ENCODE results near the gene CARMIL3. TPM values are rescaled to one million over a fixed set of nuclear protein-coding genes. Genes with fewer than 3 reads are reported as not detected.

Gene CARMIL3
- total RNA-seq, 3 donors from 2014 or later: 0.16 to 0.98 (median 0.73) TPM

- H3K36me3 ChIP-seq: no peaks in the 10 kb centered on the region
- intact Hi-C loops (cut with DNase I; ENCODE audit: low total_unique reads): no loop called here
- peak overlapping the region; percentile 74 to 89 for H3K27ac ChIP-seq
- H3K9me3 ChIP-seq: no peaks in the 10 kb centered on the region
- peak overlapping the region; percentile 60 to 76 (median 72) for H3K4me3 ChIP-seq
- TF ChIP-seq, protein P1, sequence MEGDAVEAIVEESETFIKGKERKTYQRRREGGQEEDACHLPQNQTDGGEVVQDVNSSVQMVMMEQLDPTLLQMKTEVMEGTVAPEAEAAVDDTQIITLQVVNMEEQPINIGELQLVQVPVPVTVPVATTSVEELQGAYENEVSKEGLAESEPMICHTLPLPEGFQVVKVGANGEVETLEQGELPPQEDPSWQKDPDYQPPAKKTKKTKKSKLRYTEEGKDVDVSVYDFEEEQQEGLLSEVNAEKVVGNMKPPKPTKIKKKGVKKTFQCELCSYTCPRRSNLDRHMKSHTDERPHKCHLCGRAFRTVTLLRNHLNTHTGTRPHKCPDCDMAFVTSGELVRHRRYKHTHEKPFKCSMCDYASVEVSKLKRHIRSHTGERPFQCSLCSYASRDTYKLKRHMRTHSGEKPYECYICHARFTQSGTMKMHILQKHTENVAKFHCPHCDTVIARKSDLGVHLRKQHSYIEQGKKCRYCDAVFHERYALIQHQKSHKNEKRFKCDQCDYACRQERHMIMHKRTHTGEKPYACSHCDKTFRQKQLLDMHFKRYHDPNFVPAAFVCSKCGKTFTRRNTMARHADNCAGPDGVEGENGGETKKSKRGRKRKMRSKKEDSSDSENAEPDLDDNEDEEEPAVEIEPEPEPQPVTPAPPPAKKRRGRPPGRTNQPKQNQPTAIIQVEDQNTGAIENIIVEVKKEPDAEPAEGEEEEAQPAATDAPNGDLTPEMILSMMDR (IDR thresholded peaks at IDR 0.05): no peak
- TF ChIP-seq POLR2A (IDR thresholded peaks at IDR 0.05) (no peak), POLR2AphosphoS5 (IDR thresholded peaks at IDR 0.05) (no peak)
- no peak for DNase-seq (ENCODE audit: low spot score in 2 of 2)
- no peaks in the 10 kb centered on the region for H3K4me1 ChIP-seq
- no peaks in the 10 kb centered on the region for H3K27me3 ChIP-seq
Observed at GRCh38 chr14:24051176-24051788, 527 bp upstream of the CARMIL3 start.

- intact Hi-C loops (cut with DNase I; ENCODE audit: low total_unique reads): no loop called here
- Histone ChIP-seq H3K9me3 (no peaks in the 10 kb centered on the region), H3K4me1 (no peaks in the 10 kb centered on the region), H3K36me3 (no peaks in the 10 kb centered on the region), H3K27ac (no peak overlapping the region), H3K27me3 (no peaks in the 10 kb centered on the region), H3K4me3 (peak overlapping the region; percentile 60 to 76 (median 72))
- TF ChIP-seq, protein P1 (IDR thresholded peaks at IDR 0.05): no peak
- TF ChIP-seq POLR2AphosphoS5 (IDR thresholded peaks at IDR 0.05) (no peak), POLR2A (IDR thresholded peaks at IDR 0.05) (no peak)
- no peak for DNase-seq (ENCODE audit: low spot score in 2 of 2)
Observed at GRCh38 chr14:24052656-24053547, 1.1 kb downstream of the CARMIL3 start.

GRCh38 chr14:24053548-24054323 lies 1.9 kb downstream of the CARMIL3 start:
- Histone ChIP-seq H3K4me3 (no peak overlapping the region), H3K9me3 (no peaks in the 10 kb centered on the region), H3K27me3 (no peaks in the 10 kb centered on the region), H3K27ac (no peak overlapping the region), H3K4me1 (no peaks in the 10 kb centered on the region), H3K36me3 (no peaks in the 10 kb centered on the region)
- intact Hi-C loops (cut with DNase I; ENCODE audit: low total_unique reads): no loop called here
- no peak for TF ChIP-seq POLR2AphosphoS5 (IDR thresholded peaks at IDR 0.05)
- TF ChIP-seq, protein P1 (IDR thresholded peaks at IDR 0.05): no peak
- peak in 1 of 2 donors; percentile 38 for DNase-seq (ENCODE audit: low spot score in 2 of 2)

DNA sequence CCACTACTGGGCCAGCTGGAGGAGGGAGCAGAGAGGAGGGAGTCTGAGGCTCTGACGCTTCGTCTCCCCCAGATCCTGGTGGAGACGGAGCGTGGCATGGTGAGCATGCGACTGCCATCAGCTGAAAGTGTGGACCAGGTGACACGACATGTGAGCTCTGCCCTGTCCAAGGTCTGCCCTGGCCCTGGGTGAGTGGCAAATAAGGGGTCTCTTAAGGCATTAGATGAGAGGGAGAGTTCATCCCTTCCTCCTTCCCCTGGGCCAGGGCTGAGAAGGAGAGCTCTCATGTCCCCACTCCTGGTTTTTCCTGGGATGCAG lies 2.5 kb downstream of the CARMIL3 start:
- Histone ChIP-seq H3K36me3 (no peaks in the 10 kb centered on the region), H3K27me3 (no peaks in the 10 kb centered on the region), H3K4me1 (no peaks in the 10 kb centered on the region), H3K9me3 (no peaks in the 10 kb centered on the region), H3K27ac (no peak overlapping the region), H3K4me3 (no peak overlapping the region)
- DNase-seq (ENCODE audit: low spot score in 2 of 2): no peak
- TF ChIP-seq, protein P1 (IDR thresholded peaks at IDR 0.05): no peak
- intact Hi-C loops (cut with DNase I; ENCODE audit: low total_unique reads): no loop called here

DNA sequence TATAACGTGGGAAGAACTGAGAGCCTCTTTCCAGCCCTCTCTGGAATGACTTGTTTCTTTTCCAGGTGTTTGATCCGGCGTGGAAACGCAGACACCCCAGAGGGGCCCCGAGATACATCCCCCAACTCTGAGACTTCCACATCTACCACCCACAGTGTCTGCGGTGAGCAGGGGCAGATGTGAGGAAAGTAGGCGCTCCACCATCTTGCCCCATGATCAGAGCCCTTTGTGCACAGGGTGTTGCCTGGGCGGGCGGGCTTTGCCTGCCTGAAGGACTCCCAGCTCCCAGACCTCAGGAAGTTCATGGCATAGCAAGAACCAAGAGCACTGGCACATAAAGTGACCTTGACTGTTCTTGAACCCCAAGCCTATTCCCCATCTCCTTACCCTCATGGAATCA lies 2.8 kb downstream of the CARMIL3 start:
- Histone ChIP-seq H3K4me3 (no peak overlapping the region), H3K4me1 (no peaks in the 10 kb centered on the region), H3K36me3 (no peaks in the 10 kb centered on the region), H3K9me3 (no peaks in the 10 kb centered on the region), H3K27me3 (no peaks in the 10 kb centered on the region), H3K27ac (no peak overlapping the region)
- DNase-seq (ENCODE audit: low spot score in 2 of 2): no peak
- intact Hi-C loops (cut with DNase I; ENCODE audit: low total_unique reads): no loop called here
- TF ChIP-seq, protein P1 (IDR thresholded peaks at IDR 0.05): no peak
- TF ChIP-seq POLR2A (IDR thresholded peaks at IDR 0.05): no peak
- TF ChIP-seq POLR2AphosphoS5 (IDR thresholded peaks at IDR 0.05): no peak
